ENCODE results near the gene CXCL6. TPM values are rescaled to one million over a fixed set of nuclear protein-coding genes. Genes with fewer than 3 reads are reported as not detected.

Gene CXCL6
- total RNA-seq, 4 donors from 2014 or later: 0.66 to 1.8 TPM; not detected in 2

DNA sequence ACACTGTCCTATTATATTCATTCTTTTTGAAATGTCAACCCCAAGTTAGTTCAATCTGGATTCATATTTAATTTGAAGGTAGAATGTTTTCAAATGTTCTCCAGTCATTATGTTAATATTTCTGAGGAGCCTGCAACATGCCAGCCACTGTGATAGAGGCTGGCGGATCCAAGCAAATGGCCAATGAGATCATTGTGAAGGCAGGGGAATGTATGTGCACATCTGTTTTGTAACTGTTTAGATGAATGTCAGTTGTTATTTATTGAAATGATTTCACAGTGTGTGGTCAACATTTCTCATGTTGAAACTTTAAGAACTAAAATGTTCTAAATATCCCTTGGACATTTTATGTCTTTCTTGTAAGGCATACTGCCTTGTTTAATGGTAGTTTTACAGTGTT is 34.3 kb downstream of the CXCL6 start:
- whole genome bisulfite sequencing: 88% methylated on average over 1 of the region's 1 CpG
- Histone ChIP-seq H3K4me1 (peaks cover 3 to 17% (median 14%) of the 10 kb centered on the region in 4 donors), H3K9me3 (no peaks in the 10 kb centered on the region), H3K36me3 (no peaks in the 10 kb centered on the region), H3K27me3 (peaks cover 0 to 28% (median 5%) of the 10 kb centered on the region in 4 donors), H3K4me3 (no peak overlapping the region), H3K27ac (replicated peaks in 1 of 4) (no peak overlapping the region)
- intact Hi-C loops (cut with DNase I): no loop called here
- TF ChIP-seq POLR2A (IDR thresholded peaks at IDR 0.05; ENCODE audit: low read depth) (no peak), POLR2AphosphoS5 (IDR thresholded peaks at IDR 0.05) (no peak), EP300 (IDR thresholded peaks at IDR 0.05) (no peak)
- TF ChIP-seq, protein P1, sequence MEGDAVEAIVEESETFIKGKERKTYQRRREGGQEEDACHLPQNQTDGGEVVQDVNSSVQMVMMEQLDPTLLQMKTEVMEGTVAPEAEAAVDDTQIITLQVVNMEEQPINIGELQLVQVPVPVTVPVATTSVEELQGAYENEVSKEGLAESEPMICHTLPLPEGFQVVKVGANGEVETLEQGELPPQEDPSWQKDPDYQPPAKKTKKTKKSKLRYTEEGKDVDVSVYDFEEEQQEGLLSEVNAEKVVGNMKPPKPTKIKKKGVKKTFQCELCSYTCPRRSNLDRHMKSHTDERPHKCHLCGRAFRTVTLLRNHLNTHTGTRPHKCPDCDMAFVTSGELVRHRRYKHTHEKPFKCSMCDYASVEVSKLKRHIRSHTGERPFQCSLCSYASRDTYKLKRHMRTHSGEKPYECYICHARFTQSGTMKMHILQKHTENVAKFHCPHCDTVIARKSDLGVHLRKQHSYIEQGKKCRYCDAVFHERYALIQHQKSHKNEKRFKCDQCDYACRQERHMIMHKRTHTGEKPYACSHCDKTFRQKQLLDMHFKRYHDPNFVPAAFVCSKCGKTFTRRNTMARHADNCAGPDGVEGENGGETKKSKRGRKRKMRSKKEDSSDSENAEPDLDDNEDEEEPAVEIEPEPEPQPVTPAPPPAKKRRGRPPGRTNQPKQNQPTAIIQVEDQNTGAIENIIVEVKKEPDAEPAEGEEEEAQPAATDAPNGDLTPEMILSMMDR (IDR thresholded peaks at IDR 0.05): no peak
- no peak for DNase-seq (ENCODE audit: extremely low spot score)

DNA sequence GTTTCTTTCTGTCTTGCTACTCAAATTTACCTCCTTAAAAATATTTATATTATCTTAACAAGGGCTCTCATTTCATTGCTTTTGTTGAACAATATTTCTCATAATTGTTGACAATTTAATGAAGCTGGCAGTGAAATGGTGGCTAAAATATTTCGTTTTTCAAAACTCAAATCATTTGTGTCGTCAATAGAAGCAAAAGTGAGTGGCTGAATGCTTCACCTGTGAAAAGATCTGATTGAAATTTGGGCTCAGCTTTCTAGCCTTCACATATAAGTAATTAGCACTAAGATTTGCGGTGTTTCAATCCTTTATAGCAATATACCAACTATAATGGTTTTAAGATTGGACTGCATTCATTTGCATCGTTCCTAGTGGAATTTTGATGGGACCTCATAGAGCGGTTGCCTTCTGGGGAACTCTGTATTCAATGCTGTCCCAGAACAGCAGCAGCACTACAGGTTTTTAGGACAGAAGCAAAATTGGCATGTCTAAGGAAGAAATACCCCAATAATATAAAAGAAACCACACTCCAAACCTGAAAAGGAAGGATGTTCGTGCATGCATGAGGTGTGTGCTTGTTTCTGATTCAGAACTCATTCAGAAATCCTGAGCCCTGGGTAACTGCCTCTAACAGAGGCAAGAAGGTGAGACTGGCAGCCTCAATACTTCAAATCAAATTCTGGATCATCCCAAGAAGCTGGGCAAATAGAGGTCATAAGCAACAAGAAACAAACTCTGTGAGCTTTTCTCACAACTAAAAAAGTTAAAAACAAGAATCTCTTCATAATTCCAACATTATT is 35.2 kb downstream of the CXCL6 start:
- Histone ChIP-seq H3K4me1 (peaks cover 3 to 17% (median 14%) of the 10 kb centered on the region in 4 donors), H3K27me3 (peaks cover 0 to 24% (median 5%) of the 10 kb centered on the region in 4 donors), H3K4me3 (no peak overlapping the region), H3K27ac (replicated peaks in 1 of 4) (no peak overlapping the region), H3K9me3 (no peaks in the 10 kb centered on the region), H3K36me3 (no peaks in the 10 kb centered on the region)
- TF ChIP-seq EP300 (IDR thresholded peaks at IDR 0.05) (no peak), POLR2AphosphoS5 (IDR thresholded peaks at IDR 0.05) (no peak), POLR2A (IDR thresholded peaks at IDR 0.05; ENCODE audit: low read depth) (no peak)
- TF ChIP-seq, protein P1 (IDR thresholded peaks at IDR 0.05): no peak
- intact Hi-C loops (cut with DNase I): no loop called here
- no peak for DNase-seq (ENCODE audit: extremely low spot score)
- WGBS: 87% methylated on average over 6 of the region's 6 CpGs

DNA sequence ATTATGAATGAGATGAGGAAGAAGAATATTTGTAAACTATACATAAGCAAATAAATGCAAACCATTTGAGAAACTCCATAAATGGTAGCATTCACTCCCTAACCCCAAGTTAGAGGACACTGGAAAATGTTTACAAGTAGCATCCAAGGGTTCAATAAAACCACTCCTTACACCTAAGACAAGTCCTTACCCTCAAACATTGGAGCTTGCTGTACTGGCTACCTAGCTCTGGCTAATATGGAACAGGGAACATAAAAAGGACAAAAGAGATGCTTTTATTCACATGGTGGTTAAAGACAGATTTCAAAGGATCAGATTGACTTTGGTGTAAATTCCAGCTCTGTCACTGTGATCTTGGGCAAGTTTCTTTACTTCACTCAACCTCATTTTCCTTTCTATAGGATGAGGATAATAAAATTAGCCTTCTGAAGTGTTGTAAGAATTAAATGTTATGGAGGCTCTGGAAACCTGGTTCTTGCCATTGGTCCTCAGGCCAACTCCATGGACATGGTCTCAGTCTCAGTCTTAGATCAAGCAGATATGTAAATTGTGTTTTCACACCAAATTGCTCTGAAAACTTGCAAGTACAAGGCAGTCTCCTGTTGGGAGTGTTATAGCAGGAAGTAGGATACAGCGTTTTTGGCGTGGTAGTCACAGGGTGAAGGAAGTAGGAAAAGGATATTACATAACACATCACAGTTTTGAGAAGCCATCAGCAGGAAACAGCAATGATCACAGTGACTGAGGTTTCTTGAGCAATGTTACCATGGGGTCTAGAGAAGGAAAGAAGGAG is 36.0 kb downstream of the CXCL6 start:
- Histone ChIP-seq H3K36me3 (no peaks in the 10 kb centered on the region), H3K27me3 (peaks cover 0 to 18% (median 5%) of the 10 kb centered on the region in 4 donors), H3K27ac (replicated peaks in 1 of 4) (no peak overlapping the region), H3K9me3 (no peaks in the 10 kb centered on the region), H3K4me1 (peaks cover 3 to 17% (median 14%) of the 10 kb centered on the region in 4 donors), H3K4me3 (no peak overlapping the region)
- 81% methylated on average over 2 of the region's 2 CpGs for WGBS
- TF ChIP-seq EP300 (IDR thresholded peaks at IDR 0.05) (no peak), POLR2A (IDR thresholded peaks at IDR 0.05; ENCODE audit: low read depth) (no peak), POLR2AphosphoS5 (IDR thresholded peaks at IDR 0.05) (no peak)
- TF ChIP-seq, protein P1 (IDR thresholded peaks at IDR 0.05): no peak
- no peak for DNase-seq (ENCODE audit: extremely low spot score)
- intact Hi-C loops (cut with DNase I): no loop called here

DNA sequence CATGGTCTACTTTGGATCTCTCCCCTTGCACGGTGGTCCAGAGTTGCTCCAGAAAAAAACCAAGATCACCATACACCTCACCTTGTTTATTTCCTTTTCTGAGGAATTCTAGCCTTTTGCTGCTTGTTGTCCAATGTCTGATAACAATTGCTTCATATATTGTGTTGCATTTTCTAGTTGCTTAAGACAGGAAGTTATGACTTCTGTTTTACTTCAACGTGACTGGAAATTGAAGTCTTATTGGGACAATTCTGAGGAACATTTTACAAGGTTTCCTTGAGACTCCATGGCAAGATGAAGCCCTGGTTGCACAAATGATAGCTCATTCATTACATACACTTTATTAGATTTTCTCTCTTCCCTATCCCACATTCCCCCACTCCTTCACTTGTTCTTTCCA is 37.9 kb downstream of the CXCL6 start:
- no peak overlapping the region for H3K4me3 ChIP-seq
- peaks cover 0 to 10% (median 3%) of the 10 kb centered on the region in 4 donors for H3K27me3 ChIP-seq
- H3K27ac ChIP-seq (replicated peaks in 1 of 4): no peak overlapping the region
- TF ChIP-seq EP300 (IDR thresholded peaks at IDR 0.05) (no peak), POLR2AphosphoS5 (IDR thresholded peaks at IDR 0.05) (no peak)
- peaks cover 3 to 9% (median 6%) of the 10 kb centered on the region in 4 donors for H3K4me1 ChIP-seq
- no peak for DNase-seq (ENCODE audit: extremely low spot score)
- WGBS: 70% methylated on average over 2 of the region's 2 CpGs
- no peaks in the 10 kb centered on the region for H3K36me3 ChIP-seq
- no peaks in the 10 kb centered on the region for H3K9me3 ChIP-seq
- intact Hi-C loops (cut with DNase I): no loop called here

DNA sequence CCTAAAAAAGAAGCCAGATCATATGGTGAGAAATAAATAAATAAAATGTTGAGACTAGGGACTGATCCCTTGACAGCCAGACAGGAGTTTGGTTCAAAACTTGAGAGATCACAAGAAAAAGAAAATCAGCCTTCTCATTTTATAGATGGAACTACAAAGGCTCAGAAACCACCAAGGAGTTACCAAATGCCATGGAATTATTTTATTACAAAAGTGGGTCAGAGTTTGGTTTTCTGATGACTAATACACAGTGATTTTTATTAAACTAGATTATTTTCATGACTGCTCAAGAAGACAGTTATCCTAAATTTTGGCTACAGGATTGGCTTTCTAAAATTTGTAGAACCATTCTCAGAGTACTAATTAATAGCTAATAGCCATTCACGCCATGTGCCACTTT is 38.9 kb downstream of the CXCL6 start:
- Histone ChIP-seq H3K4me3 (no peak overlapping the region), H3K27me3 (peaks cover 0 to under 1% (median 0%) of the 10 kb centered on the region in 4 donors), H3K27ac (replicated peaks in 1 of 4) (no peak overlapping the region), H3K9me3 (no peaks in the 10 kb centered on the region), H3K4me1 (no peaks in the 10 kb centered on the region), H3K36me3 (no peaks in the 10 kb centered on the region)
- TF ChIP-seq POLR2A (IDR thresholded peaks at IDR 0.05; ENCODE audit: low read depth) (no peak), EP300 (IDR thresholded peaks at IDR 0.05) (no peak), POLR2AphosphoS5 (IDR thresholded peaks at IDR 0.05) (no peak)
- TF ChIP-seq, protein P1 (IDR thresholded peaks at IDR 0.05): no peak
- intact Hi-C loops (cut with DNase I): no loop called here
- DNase-seq (ENCODE audit: extremely low spot score): no peak
- 97% methylated on average over 1 of the region's 1 CpG for whole genome bisulfite sequencing
